ENCODE results near the gene GPC3.

DNA sequence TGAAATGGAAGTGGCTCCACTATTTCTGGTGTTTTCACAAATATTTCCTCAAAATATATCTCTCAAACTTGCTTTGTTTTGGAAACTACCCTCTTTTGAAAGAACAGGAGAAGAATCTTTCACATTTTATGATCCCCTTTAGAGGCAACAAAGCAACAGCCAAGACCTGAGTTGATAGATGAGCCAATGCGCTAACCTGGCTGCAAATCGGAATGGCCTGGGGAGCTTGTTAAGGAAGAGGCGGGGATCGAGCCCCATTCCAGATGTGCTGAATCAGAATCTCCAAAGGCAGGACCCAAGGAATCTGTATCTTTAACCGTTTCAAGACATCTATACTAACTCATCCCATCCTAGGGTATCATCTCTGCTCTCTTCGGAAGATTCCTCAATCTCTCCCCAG is 181.3 kb downstream of the GPC3 start:
- TF ChIP-seq POLR2AphosphoS5 (IDR thresholded peaks at IDR 0.05; ENCODE audit: low read depth, low read length) (no peak), CTCF (IDR thresholded peaks at IDR 0.05) (no peak), GABPA (IDR thresholded peaks at IDR 0.05; ENCODE audit: low read depth) (no peak)

All from SK-N-SH (cell line).